ENCODE data around the gene ARPC3. TPM values are rescaled to one million over a fixed set of nuclear protein-coding genes. Genes with fewer than 3 reads are reported as not detected.
"Not testable (repeated sequence)": the region's sequence is repeated elsewhere in the genome, so short reads cannot be mapped to it uniquely, and the experiment has no call there.

The ARPC3 gene
- total RNA-seq, 1 experiment from 2014 or later = 663 TPM

DNA sequence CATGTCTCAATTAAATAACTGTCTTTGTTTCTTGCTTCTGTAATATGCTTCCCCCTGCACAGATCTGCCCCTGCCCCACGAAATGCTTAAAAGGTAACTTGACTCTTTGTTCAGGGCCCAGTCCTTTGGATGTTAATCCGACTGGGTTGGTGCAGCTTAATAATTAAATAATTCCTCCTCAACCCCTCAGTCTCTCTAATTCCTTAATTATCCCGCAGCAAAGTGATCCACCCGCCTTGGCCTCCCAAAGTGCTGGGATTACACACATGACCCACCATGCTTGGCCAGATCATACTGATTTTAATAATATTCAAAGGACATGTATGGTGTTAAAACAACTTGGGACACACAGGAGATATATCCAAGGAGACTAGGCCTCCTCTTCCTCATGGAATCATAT is 28.4 kb downstream of the ARPC3 start:
- in situ Hi-C loops (cut with HindIII; ENCODE audit: low sequenced_read_pairs) = no loop called here
- no peak for DNase-seq (ENCODE audit: low spot score)

DNA sequence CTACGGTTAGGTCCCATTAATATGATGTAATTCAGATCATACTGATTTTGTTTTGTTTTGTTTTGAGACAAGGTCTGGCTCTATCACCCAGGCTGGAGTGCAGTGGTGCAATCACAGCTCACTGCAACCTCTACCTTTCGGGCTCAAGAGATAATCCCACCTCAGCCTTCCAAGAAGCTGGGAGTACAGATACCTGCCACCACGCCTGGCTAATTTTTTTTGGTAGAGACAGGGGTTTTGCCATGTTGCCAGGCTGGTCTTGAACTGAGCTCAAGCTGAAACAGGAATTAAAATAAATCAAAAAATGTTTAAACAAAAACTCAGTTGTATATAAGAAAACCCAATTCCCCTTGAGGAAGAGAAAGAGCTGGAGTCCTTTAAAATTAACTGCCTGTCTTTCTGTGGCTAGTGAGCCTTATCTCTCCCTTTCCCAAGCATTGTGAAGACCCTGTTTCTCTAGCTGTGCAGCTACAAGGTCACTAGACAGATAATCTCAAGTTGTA is 28.9 kb downstream of the ARPC3 start:
- DNase-seq (ENCODE audit: low spot score) = no peak
- in situ Hi-C loops (cut with HindIII; ENCODE audit: low sequenced_read_pairs) = no loop called here

DNA sequence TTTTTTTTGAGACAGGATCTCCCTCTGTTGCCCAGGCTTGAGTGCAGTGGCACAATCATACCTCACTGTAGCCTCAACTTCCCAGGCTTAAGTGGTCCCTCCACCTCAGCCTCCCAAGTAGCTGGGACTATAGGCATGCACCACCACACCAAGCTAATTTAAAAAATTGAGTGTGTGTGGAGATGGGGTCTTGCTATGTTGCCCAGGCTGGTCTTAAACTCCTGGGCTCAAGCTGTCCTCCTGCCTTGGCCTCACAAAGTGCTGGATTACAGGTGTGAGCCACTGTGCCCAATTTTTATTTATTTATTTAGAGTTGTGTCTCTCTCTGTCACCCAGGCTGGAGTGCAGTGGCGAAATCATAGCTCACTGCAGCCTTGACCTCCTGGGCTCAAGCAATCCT is 29.5 kb downstream of the ARPC3 start:
- in situ Hi-C loops (cut with HindIII; ENCODE audit: low sequenced_read_pairs); DNase-seq (ENCODE audit: low spot score): not testable (repeated sequence)

DNA sequence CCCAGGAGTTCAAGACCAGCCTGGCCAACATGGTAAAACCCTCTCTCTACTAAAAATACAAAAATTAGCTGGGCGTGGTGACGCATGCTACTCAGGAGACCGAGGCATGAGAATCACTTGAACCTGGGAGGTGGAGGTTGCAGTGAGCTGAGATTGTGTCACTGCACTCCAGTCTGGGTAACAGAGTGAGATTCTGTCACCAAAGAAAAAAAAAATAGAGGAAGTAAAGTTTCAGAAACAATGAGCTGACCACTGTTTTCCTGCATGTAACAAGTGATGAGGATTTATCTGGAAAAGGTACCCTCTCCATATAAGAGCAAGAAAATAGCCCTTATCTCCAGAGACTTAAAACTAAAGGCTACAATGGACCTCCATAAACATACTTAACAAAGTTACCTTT is 33.0 kb downstream of the ARPC3 start:
- DNase-seq (ENCODE audit: low spot score); in situ Hi-C loops (cut with HindIII; ENCODE audit: low sequenced_read_pairs): not testable (repeated sequence)

DNA sequence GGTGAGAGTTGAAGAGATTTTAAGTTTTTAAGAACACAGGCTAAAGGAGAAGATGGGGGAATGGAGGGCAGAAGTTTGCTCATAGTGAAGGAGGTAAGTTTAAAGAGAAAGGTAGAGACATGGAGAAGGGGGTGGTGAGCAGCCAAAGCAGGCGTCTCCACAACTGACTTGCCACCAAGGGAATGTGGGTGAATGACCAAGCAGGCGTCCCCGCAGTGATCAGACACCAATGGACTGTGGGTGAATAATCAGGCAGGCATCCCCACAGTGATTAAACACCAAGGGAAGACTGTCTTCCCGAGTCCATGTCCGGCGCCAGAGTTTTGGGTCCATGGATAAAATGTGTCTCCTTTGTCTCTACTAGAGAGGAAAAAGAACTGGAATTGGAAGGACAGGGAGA is 40.1 kb downstream of the ARPC3 start:
- DNase-seq (ENCODE audit: low spot score); in situ Hi-C loops (cut with HindIII; ENCODE audit: low sequenced_read_pairs): not testable (repeated sequence)

DNA sequence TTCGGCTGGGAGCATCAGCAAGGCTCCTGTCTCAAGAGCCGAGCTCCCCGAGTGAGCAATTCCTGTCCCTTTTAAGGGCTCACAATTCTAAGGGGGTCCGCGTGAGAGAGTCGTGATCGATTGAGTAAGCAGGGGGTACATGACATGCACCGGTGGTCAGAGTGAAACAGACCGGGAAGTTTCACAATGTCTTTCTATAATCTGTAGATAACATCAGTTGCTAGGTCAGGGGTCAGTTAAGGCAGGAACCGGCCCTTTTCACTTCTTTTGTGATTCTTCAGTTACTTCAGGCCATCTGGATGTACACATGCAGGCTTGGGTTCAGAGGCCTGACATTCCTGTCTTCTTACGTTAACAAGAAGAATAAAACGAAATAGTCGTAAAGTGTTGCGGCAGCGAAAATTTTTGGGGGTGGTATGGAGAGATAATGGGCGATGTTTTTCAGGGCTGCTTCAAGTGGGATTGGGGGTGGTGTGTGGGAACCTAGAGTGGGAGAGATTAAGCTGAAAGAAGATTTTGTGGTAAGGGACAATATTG is 44.9 kb downstream of the ARPC3 start:
- in situ Hi-C loops (cut with HindIII; ENCODE audit: low sequenced_read_pairs); DNase-seq (ENCODE audit: low spot score): not testable (repeated sequence)

DNA sequence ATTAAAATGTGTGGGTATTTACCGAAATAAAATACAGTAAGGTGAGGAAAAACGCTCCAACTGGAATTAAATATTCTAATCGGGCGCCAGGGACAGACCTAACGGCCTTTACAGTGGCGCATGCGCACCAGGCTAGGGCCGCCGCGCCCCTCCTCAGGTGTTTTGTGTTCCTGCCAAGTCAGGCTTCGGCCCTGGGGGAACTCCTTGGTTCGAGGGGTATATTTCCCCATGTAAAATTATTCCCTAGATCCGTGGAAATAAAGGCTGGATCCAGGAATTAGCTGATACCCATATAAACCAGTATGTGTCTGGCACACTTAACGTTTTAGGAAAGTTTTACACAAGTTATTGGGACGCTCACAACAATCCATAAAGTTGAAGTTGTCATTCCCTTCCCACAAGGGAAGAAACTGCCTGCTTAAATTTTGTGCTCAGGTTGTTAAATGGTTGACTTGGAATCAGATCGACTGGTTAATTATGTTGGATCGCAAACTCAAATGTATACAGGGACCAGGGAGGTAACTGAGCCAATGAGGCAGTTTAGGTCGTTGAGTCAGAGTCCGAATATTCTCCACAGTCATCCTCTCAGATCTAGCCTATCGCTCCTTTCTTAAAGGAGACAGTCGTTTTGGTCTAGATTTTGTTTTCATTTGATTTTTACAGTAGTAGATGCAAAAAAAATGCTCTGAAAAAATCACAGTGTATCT is 46.0 kb downstream of the ARPC3 start:
- in situ Hi-C loops (cut with HindIII; ENCODE audit: low sequenced_read_pairs) = no loop called here
- peak; percentile 78 for DNase-seq (ENCODE audit: low spot score)

DNA sequence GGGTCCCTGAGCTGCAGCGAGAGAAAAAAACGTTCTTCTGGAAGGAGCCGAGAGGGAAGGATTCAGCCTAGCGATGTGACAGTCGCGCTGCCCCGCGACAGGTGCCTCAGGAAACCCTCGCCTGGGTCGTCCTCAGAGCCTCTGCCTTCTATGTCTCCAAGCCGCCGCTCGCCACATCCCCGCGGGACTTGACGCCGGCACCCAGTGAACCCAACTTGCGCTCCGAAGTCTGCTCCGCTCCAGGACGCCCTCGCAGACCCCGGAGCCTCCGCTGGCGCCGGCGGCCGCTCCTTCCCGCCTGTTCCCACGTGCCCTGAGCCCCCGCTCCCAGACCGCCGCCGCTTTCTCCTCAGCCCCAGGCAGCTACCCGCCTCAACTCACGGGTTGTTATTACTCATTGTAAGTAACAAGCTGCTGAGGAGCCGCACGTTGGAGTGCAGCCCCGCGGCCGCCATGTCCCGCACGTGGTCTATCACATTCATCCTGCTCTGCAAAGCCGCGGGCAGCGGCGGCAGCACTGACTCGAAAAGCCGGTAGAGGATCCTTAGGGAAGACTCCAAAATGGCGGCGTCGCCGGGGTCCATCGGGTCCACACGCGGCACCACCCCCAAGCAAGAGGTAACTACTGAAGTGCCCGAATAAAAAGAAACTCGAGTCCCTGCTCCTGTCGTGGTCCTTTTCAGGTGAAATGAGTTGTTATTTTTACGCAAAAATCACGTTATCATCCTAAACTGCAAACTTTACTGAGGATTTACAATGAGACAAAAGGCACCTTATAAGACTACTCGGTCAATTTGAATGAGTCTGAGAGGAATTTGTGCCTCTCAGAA is 46.8 kb downstream of the ARPC3 start, which contains the start of gene ANAPC7:
Gene ANAPC7, minus strand, starts transcription at position 563 of the 830 bp plus-strand sequence. Its CDS starts 81 bp downstream, at position 482.
- in situ Hi-C loops (cut with HindIII; ENCODE audit: low sequenced_read_pairs) = no loop called here
- DNase-seq (ENCODE audit: low spot score) = peak; percentile 92

Other genes with a start within 250 kb of the ARPC3 start
- gene ATP2A2, start 169.1 kb downstream of the ARPC3 start, total RNA-seq (2014; rRNA removed; shearing (Covaris generic)) = 15.1 and 20.3 TPM in 2 replicates
- 50.5 and 61.0 TPM in 2 replicates for gene ANAPC7, start 46.6 kb downstream of the ARPC3 start, total RNA-seq (2014; rRNA removed; shearing (Covaris generic))
- 33.8 and 59.0 TPM in 2 replicates for gene GPN3, start 17.9 kb upstream of the ARPC3 start, total RNA-seq (2014; rRNA removed; shearing (Covaris generic))
- gene FAM216A, start 18.5 kb upstream of the ARPC3 start, total RNA-seq (2014; rRNA removed; shearing (Covaris generic)) = 68.9 and 76.3 TPM in 2 replicates
- gene VPS29, start 51.8 kb upstream of the ARPC3 start, total RNA-seq (2014; rRNA removed; shearing (Covaris generic)) = 35.3 and 45.0 TPM in 2 replicates
- 0.41 TPM in 1 of 2 replicates, not detected in the other for gene RAD9B, start 52.0 kb upstream of the ARPC3 start, total RNA-seq (2014; rRNA removed; shearing (Covaris generic))
- gene PPTC7, start 133.0 kb upstream of the ARPC3 start, total RNA-seq (2014; rRNA removed; shearing (Covaris generic)) = 11.7 and 15.3 TPM in 2 replicates
- 24.8 and 28.4 TPM in 2 replicates for gene TCTN1, start 163.8 kb upstream of the ARPC3 start, total RNA-seq (2014; rRNA removed; shearing (Covaris generic))
- gene HVCN1, start 238.8 kb upstream of the ARPC3 start, total RNA-seq (2014; rRNA removed; shearing (Covaris generic)) = not detected in 2 replicates